K562 (cell line): ENCODE measurements around the gene NR1H2. TPM values are rescaled to one million over a fixed set of nuclear protein-coding genes. Genes with fewer than 3 reads are reported as not detected.

Source experiments
- BRF1 ChIP-seq: IDR thresholded peaks from 3 replicates; pipeline ENCODE4 v1.6.1; 2011; ENCODE audit warnings: borderline replicate concordance, mild to moderate bottlenecking; ENCODE audit not compliant: insufficient read length; ENCODE audit errors: extremely low read depth
- CREBBP ChIP-seq: IDR thresholded peaks from one replicate; pipeline ENCODE4 v1.6.1; 2012; ENCODE audit warnings: low read depth, mild to moderate bottlenecking, control low read depth, inconsistent platforms, low read length
- FOXO4 ChIP-seq: fragments of 450-650 bp; formaldehyde crosslinking; IDR thresholded peaks from 2 replicates; pipeline ENCODE4 v1.4.0; 2020; ENCODE audit warnings: mild to moderate bottlenecking, moderate library complexity
- POLR2AphosphoS2 ChIP-seq: IDR thresholded peaks from 2 replicates; pipeline ENCODE4 v1.6.1; 2012; ENCODE audit warnings: low read length, improper control_type of control experiment
- RREB1 ChIP-seq: fragments of 250-450 bp; sonication (Bioruptor Pico); IDR thresholded peaks from 2 replicates; pipeline ENCODE4 v1.4.0; 2020
- SMARCE1 ChIP-seq: fragments of 450-650 bp; IDR thresholded peaks from 2 replicates; pipeline ENCODE4 v1.7.1; 2016; ENCODE audit warnings: mild to moderate bottlenecking
- ZBED1 ChIP-seq: IDR thresholded peaks from 2 replicates; pipeline ENCODE4 v1.6.1; 2014
- ZNF12 ChIP-seq: sonication (generic); formaldehyde crosslinking; IDR thresholded peaks from 2 replicates; pipeline ENCODE4 v1.4.0; 2020; ENCODE audit warnings: mild to moderate bottlenecking, missing genetic modification reagents
- ZNF263 ChIP-seq: sonication (generic); formaldehyde crosslinking; IDR thresholded peaks from 2 replicates; pipeline ENCODE4 v1.8.0; 2022; ENCODE audit warnings: mild to moderate bottlenecking, missing genetic modification reagents, borderline replicate concordance
- ZNF398 ChIP-seq: fragments of 250-450 bp; sonication (Bioruptor Pico); IDR thresholded peaks from 2 replicates; pipeline ENCODE4 v1.8.0; 2021; ENCODE audit warnings: moderate library complexity, mild to moderate bottlenecking, inconsistent platforms
- ZNF57 ChIP-seq: fragments of 450-650 bp; formaldehyde crosslinking; IDR thresholded peaks from 2 replicates; pipeline ENCODE4 v1.4.0; 2020; ENCODE audit warnings: mild to moderate bottlenecking, moderate library complexity
- polyA plus RNA-seq, 8 experiments: library from polyadenylated mRNA; depleted of rRNA in 4 of 8; stranded (reverse) in 5 of 8; unstranded in 3 of 8; fragments of >200 nt; fragmentation: Nextera tagmentation in 2 of 8; fragmentation: Illumina TruSeq in 1 of 8; extraction: Ambion mirVana in 2 of 8; extraction: Trizol in 1 of 8; gene quantifications; 2 replicates each; pipeline versions ENCODE4 v1.2.1 to v1.2.3, GENCODE V29; 2011 to 2014; ENCODE audit warnings: inconsistent platforms in 1 of 8, missing spikeins in 1 of 8
- total RNA-seq, 7 experiments: library from RNA; depleted of rRNA in 6 of 7; stranded (reverse); fragments of >200 nt in 6 of 7; fragmentation: Illumina TruSeq in 2 of 7; extraction: Trizol in 2 of 7; gene quantifications; 2 replicates each; pipeline versions ENCODE4 v1.2.1 to v1.2.3, GENCODE V29; 2011 to 2021; ENCODE audit warnings: low replicate concordance in 1 of 7

The NR1H2 gene
- total and polyA plus RNA-seq, 9 of the 15 experiments (the other 6 are each of a cell fraction or from before 2014, with no cell fraction given), result 0.11 to 73.8 (median 24.0) TPM

- no peak for TF ChIP-seq RREB1 (CRISPR knock-in tag)
- no peak for TF ChIP-seq ZNF398 (CRISPR knock-in tag)
- no peak for TF ChIP-seq ZNF263 (CRISPR knock-in tag)
- no peak for TF ChIP-seq ZBED1
- no peak for TF ChIP-seq CREBBP
- TF ChIP-seq SMARCE1, result no peak
- TF ChIP-seq FOXO4 (CRISPR knock-in tag), result no peak
- no peak for TF ChIP-seq POLR2AphosphoS2
- no peak for TF ChIP-seq ZNF57
- TF ChIP-seq ZNF12 (CRISPR knock-in tag), result no peak
- no peak for TF ChIP-seq BRF1
Measured at GRCh38 chr19:50356691-50357177, 19.5 kb upstream of the NR1H2 start (continued).
